ENCODE data around the gene DBNDD1. TPM values are rescaled to one million over a fixed set of nuclear protein-coding genes. Genes with fewer than 3 reads are reported as not detected.

Gene DBNDD1
- total and polyA plus RNA-seq, 2 experiments from 2014 or later, result 1.4 to 3.1 TPM

DNA sequence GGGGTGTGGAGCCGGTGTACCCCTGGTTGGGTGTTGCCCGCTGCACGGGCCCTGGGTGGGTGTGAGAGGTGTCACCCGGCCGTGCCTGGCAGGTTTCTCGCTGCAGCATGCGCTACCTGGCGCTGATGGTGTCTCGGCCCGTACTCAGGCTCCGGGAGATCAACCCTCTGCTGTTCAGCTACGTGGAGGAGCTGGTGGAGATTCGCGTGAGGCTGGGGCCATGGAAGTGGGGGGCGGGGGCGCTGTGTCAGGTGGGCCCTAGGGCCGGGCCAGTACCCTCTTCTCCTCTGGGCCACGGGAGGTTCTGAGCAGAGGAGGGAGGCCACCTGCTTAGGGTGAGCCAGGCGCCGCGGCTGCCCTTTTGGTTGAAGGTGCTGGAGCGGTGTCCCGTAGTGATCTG is 57.3 kb downstream of the DBNDD1 start:
- DNase-seq, result no peak

DNA sequence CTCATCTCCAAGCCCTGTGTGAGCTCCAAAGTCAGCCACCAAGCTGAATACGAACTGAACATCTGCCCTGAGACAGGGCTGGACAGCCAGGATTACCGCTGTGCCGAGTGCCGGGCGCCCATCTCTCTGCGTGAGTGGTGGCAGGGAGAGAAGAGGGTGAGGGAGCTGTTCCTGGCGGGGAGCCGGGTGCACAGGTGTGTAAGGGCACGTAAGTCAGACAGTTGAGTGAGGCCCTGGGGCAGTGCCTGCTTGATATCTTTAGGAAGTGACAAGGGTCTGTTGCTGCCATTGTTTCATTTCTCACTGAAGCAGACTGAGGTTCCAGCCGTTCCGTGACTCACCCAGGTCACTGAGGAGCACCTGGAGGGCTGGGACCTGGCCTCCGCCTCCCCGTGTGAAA is 58.3 kb downstream of the DBNDD1 start:
- Histone ChIP-seq H3K9ac (no peak overlapping the region), H3K27me3 (replicated peaks; ENCODE audit: insufficient read depth) (no peaks in the 10 kb centered on the region), H3K9me3 (ENCODE audit: low read depth) (no peaks in the 10 kb centered on the region), H3K4me2 (ENCODE audit: unreplicated experiment) (no peak overlapping the region), H2AFZ (no peak overlapping the region), H3K4me1 (ENCODE audit: insufficient read depth) (no peaks in the 10 kb centered on the region), H3K9me2 (ENCODE audit: insufficient read depth) (no peaks in the 10 kb centered on the region), H3K27ac (no peak overlapping the region), H3K4me3 (no peak overlapping the region), H3F3A (ENCODE audit: insufficient read depth) (no peaks in the 10 kb centered on the region; the same call in 1 of the 2 replicates), H4K20me1 (ENCODE audit: insufficient read depth) (no peaks in the 10 kb centered on the region), H3K36me3 (ENCODE audit: low read depth) (peaks cover 7% of the 10 kb centered on the region; the same call in 1 of the 2 replicates), H3K79me2 (ENCODE audit: insufficient read depth) (no peaks in the 10 kb centered on the region)
- in situ Hi-C loops (cut with MboI), result no loop called here
- 91 to 94% methylated on average over 13 of the region's 13 CpGs for WGBS, 2 experiments (ENCODE audit: low coverage in 1 of 2, low lambda C conversion rate in 2 of 2, missing lambda C conversion rate in 2 of 2)
- TF ChIP-seq EZH2phosphoT487 (IDR thresholded peaks at IDR 0.05; ENCODE audit: insufficient read depth, low read depth), result no peak
- TF ChIP-seq EZH2 (IDR thresholded peaks at IDR 0.05; ENCODE audit: insufficient read depth, poor library complexity, severe bottlenecking), result no peak
- DNase-seq, result no peak

More for the DNA sequence above, 57.3 kb downstream of the DBNDD1 start:
- WGBS, 2 experiments (ENCODE audit: low coverage in 1 of 2, low lambda C conversion rate in 2 of 2, missing lambda C conversion rate in 2 of 2), result 97 to 98% methylated on average over 15 to 23 of the region's 23 CpGs
- H3K9me2 ChIP-seq (ENCODE audit: insufficient read depth), result no peaks in the 10 kb centered on the region
- no peak overlapping the region for H3K9ac ChIP-seq
- H3K27me3 ChIP-seq (replicated peaks; ENCODE audit: insufficient read depth), result no peaks in the 10 kb centered on the region
- no peak overlapping the region for H2AFZ ChIP-seq
- H3K9me3 ChIP-seq (ENCODE audit: low read depth), result no peaks in the 10 kb centered on the region
- no peak overlapping the region for H3K4me3 ChIP-seq
- no peak overlapping the region for H3K4me2 ChIP-seq (ENCODE audit: unreplicated experiment)
- H3F3A ChIP-seq (ENCODE audit: insufficient read depth), result no peaks in the 10 kb centered on the region; the same call in 1 of the 2 replicates
- no peak overlapping the region for H3K27ac ChIP-seq
- in situ Hi-C loops (cut with MboI), result no loop called here
- H3K4me1 ChIP-seq (ENCODE audit: insufficient read depth), result no peaks in the 10 kb centered on the region
- H4K20me1 ChIP-seq (ENCODE audit: insufficient read depth), result no peaks in the 10 kb centered on the region
- H3K36me3 ChIP-seq (ENCODE audit: low read depth), result peaks cover 7% of the 10 kb centered on the region; the same call in 1 of the 2 replicates
- TF ChIP-seq EZH2phosphoT487 (IDR thresholded peaks at IDR 0.05; ENCODE audit: insufficient read depth, low read depth) (no peak), EZH2 (IDR thresholded peaks at IDR 0.05; ENCODE audit: insufficient read depth, poor library complexity, severe bottlenecking) (no peak)
- H3K79me2 ChIP-seq (ENCODE audit: insufficient read depth), result no peaks in the 10 kb centered on the region

DNA sequence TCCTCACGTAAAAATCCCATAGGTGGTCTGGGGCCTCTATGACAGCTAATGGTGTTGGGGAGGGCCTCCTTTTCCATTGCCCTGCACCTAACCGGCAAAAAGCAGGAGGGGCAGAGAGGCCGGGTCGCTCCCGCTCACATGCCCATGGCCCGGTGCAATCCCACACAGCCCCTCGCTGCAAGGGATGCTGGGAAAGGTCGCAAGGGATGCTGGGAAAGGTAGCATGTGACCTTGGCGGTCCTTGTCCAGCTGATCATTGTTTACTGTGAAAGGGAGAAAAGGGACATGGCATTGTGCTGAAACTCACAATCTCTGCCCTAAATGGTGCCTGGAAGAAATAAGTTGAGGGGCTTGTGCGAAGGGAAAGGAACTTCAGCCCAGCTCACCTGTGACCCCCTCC is 60.7 kb downstream of the DBNDD1 start:
- Histone ChIP-seq H3K4me3 (no peak overlapping the region), H3F3A (ENCODE audit: insufficient read depth) (no peaks in the 10 kb centered on the region), H3K9me3 (ENCODE audit: low read depth) (no peaks in the 10 kb centered on the region), H3K27ac (no peak overlapping the region), H3K4me1 (ENCODE audit: insufficient read depth) (no peaks in the 10 kb centered on the region), H2AFZ (no peak overlapping the region), H3K36me3 (ENCODE audit: low read depth) (peaks cover 7% of the 10 kb centered on the region; the same call in 1 of the 2 replicates), H3K27me3 (replicated peaks; ENCODE audit: insufficient read depth) (no peaks in the 10 kb centered on the region), H3K4me2 (ENCODE audit: unreplicated experiment) (no peak overlapping the region), H3K79me2 (ENCODE audit: insufficient read depth) (no peaks in the 10 kb centered on the region), H3K9ac (no peak overlapping the region), H3K9me2 (ENCODE audit: insufficient read depth) (no peaks in the 10 kb centered on the region), H4K20me1 (ENCODE audit: insufficient read depth) (no peaks in the 10 kb centered on the region)
- WGBS, 2 experiments (ENCODE audit: low coverage in 1 of 2, low lambda C conversion rate in 2 of 2, missing lambda C conversion rate in 2 of 2), result 93 to 98% methylated on average over 10 of the region's 10 CpGs
- DNase-seq, result no peak
- TF ChIP-seq EZH2phosphoT487 (IDR thresholded peaks at IDR 0.05; ENCODE audit: insufficient read depth, low read depth), result no peak
- TF ChIP-seq EZH2 (IDR thresholded peaks at IDR 0.05; ENCODE audit: insufficient read depth, poor library complexity, severe bottlenecking), result no peak
- in situ Hi-C loops (cut with MboI), result no loop called here

DNA sequence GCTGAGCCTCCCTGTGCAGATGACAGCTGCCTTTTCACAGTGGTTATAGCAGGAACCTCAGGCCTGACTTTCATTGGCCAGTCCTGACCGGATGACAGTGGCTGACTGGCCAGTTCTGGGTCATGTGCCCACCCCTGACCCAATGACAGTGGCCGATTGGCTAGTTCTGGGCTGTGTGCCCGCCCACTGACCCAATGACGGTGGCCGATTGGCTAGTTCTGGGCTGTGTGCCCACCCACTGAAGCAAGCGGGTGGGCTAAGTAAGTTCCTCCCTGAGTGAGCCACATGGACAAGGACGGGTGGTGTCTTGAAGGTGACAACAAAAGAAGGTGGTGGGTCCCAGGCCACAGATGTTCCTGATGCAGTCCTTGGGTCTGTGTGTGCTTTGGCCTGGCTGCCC is 61.2 kb downstream of the DBNDD1 start:
- Histone ChIP-seq H3K4me2 (ENCODE audit: unreplicated experiment) (no peak overlapping the region), H3K4me1 (ENCODE audit: insufficient read depth) (no peaks in the 10 kb centered on the region), H3F3A (ENCODE audit: insufficient read depth) (no peaks in the 10 kb centered on the region), H3K79me2 (ENCODE audit: insufficient read depth) (no peaks in the 10 kb centered on the region), H2AFZ (no peak overlapping the region), H4K20me1 (ENCODE audit: insufficient read depth) (no peaks in the 10 kb centered on the region), H3K36me3 (ENCODE audit: low read depth) (peaks cover 7% of the 10 kb centered on the region; the same call in 1 of the 2 replicates), H3K9ac (no peak overlapping the region), H3K4me3 (no peak overlapping the region), H3K9me3 (ENCODE audit: low read depth) (no peaks in the 10 kb centered on the region), H3K27ac (no peak overlapping the region), H3K27me3 (replicated peaks; ENCODE audit: insufficient read depth) (no peaks in the 10 kb centered on the region), H3K9me2 (ENCODE audit: insufficient read depth) (no peaks in the 10 kb centered on the region)
- WGBS, 2 experiments (ENCODE audit: low coverage in 1 of 2, low lambda C conversion rate in 2 of 2, missing lambda C conversion rate in 2 of 2), result 84 to 90% methylated on average over 7 of the region's 7 CpGs
- peak; percentile 15 for DNase-seq
- in situ Hi-C loops (cut with MboI), result no loop called here
- TF ChIP-seq EZH2 (IDR thresholded peaks at IDR 0.05; ENCODE audit: insufficient read depth, poor library complexity, severe bottlenecking), result no peak
- no peak for TF ChIP-seq EZH2phosphoT487 (IDR thresholded peaks at IDR 0.05; ENCODE audit: insufficient read depth, low read depth)
